HepG2 (cell line): ENCODE data around the gene PC. TPM values are rescaled to one million over a fixed set of nuclear protein-coding genes. Genes with fewer than 3 reads are reported as not detected.
A peak's percentile ranks its signal among the peaks of the same experiment; 100 is the strongest.

ENCODE experiments used
- ATAC-seq: fragments of 200-7000 bp; cut with Tn5 transposase; 3 replicates; pipeline ENCODE4 v1.9.1; 2020; ENCODE audit warnings: mild to moderate bottlenecking, moderate library complexity
- BruUV-seq: library from RNA; stranded (reverse); fragments of 400-500 nt; replicated peaks from 2 replicates; lab custom pipeline; 2021; lab: Mats Ljungman, UMichigan
- CTCF ChIA-PET: fragments of 300-600 bp; formaldehyde crosslinking; extraction: SDS; loops from one replicate; lab custom pipeline; 2021; ENCODE audit warnings: low total read pairs, inconsistent platforms, low intra/inter-chr PET ratio; lab: Yijun Ruan, JAX
- POLR2A ChIA-PET: fragments of 350-600 bp; sonication (Branson Sonifier 250); formaldehyde crosslinking; loops from one replicate; lab custom pipeline; 2020; ENCODE audit warnings: antibody characterized with exemption, inconsistent platforms; lab: Yijun Ruan, JAX
- DNase-seq: peaks from one replicate; pipeline ENCODE4 v3.0.0-alpha.2; 2015; ENCODE audit warnings: low spot score
- FAIRE-seq: peaks from 3 replicates; lab custom pipeline; 2011; peaks lifted over from hg19 to GRCh38; lab: Jason Lieb, UNC
- H2AFZ ChIP-seq: one replicate; pipeline ENCODE4 v1.6.1; 2011; ENCODE audit warnings: low read length, inconsistent platforms
- H3K27ac ChIP-seq: fragments of 300-600 bp; 3 replicates; pipeline ENCODE4 v1.8.0; 2011; ENCODE audit warnings: mixed run types, mild to moderate bottlenecking, mixed read lengths, low read length, inconsistent platforms; ENCODE audit not compliant: insufficient read depth; ENCODE audit errors: extremely low read length
- H3K27me3 ChIP-seq, 2 experiments: fragments of 200-600 bp in 1 of 2; 2 replicates in 1 of 2; 3 replicates in 1 of 2; pipeline versions ENCODE4 v1.6.0 to v1.8.0; 2011; ENCODE audit warnings: low read length in 2 of 2, mild to moderate bottlenecking in 2 of 2, moderate library complexity in 2 of 2, inconsistent platforms in 1 of 2; ENCODE audit not compliant: insufficient read depth in 2 of 2, control insufficient read depth in 1 of 2
- H3K36me3 ChIP-seq, 2 experiments: fragments of 200-600 bp in 1 of 2; replicated peaks in 1 of 2; 2 replicates in 1 of 2; 3 replicates in 1 of 2; pipeline versions ENCODE4 v1.5.1 to v1.8.0; 2011; ENCODE audit warnings: low read length in 2 of 2, inconsistent platforms in 1 of 2; ENCODE audit not compliant: insufficient read depth in 2 of 2, control insufficient read depth in 1 of 2
- H3K4me1 ChIP-seq: 2 replicates; pipeline ENCODE4 v1.5.1; 2012; ENCODE audit warnings: low read length, inconsistent platforms; ENCODE audit not compliant: insufficient read depth
- H3K4me2 ChIP-seq: 2 replicates; pipeline ENCODE4 v1.6.0; 2011; ENCODE audit warnings: low read depth, low read length, inconsistent platforms
- H3K4me3 ChIP-seq, 3 experiments: fragments of 200-600 bp in 1 of 3; sonication (generic), shearing (Covaris generic) in 1 of 3; replicated peaks in 1 of 3; 2 replicates each; pipeline ENCODE4 v1.5.1; 2011 to 2016; ENCODE audit warnings: low read length in 3 of 3, inconsistent platforms in 2 of 3, low read depth in 2 of 3, mild to moderate bottlenecking in 2 of 3, control low read depth in 1 of 3, mixed read lengths in 1 of 3; ENCODE audit not compliant: insufficient read depth in 1 of 3
- H3K79me2 ChIP-seq: one replicate; pipeline ENCODE4 v1.6.1; 2011; ENCODE audit warnings: low read length, inconsistent platforms; ENCODE audit not compliant: insufficient read depth
- H3K9ac ChIP-seq: 2 replicates; pipeline ENCODE4 v1.6.0; 2011; ENCODE audit warnings: mild to moderate bottlenecking, low read depth, low read length, inconsistent platforms; ENCODE audit not compliant: insufficient read depth
- H3K9me3 ChIP-seq: 2 replicates; pipeline ENCODE4 v1.5.1; 2012; ENCODE audit warnings: mild to moderate bottlenecking, low read length
- H4K20me1 ChIP-seq: 2 replicates; pipeline ENCODE4 v1.6.0; 2011; ENCODE audit warnings: inconsistent platforms, mild to moderate bottlenecking, low read length, moderate library complexity; ENCODE audit not compliant: insufficient read depth
- ARNTL ChIP-seq: sonication (generic); formaldehyde crosslinking; IDR thresholded peaks from 2 replicates; pipeline ENCODE4 v1.4.0; 2020; ENCODE audit warnings: mild to moderate bottlenecking, missing genetic modification reagents
- CREB1 ChIP-seq, 2 experiments: fragments of 450-650 bp in 1 of 2; IDR thresholded peaks; 2 replicates each; pipeline ENCODE4 v1.6.1; 2016 to 2017; ENCODE audit warnings: control low read depth in 1 of 2, mild to moderate bottlenecking in 1 of 2, missing compliant biosample characterization in 1 of 2, missing genetic modification characterization in 1 of 2
- GABPB1 ChIP-seq: IDR thresholded peaks from 2 replicates; pipeline ENCODE4 v1.6.1; 2016; ENCODE audit warnings: mild to moderate bottlenecking, missing genetic modification reagents, moderate library complexity, missing compliant biosample characterization
- ISX ChIP-seq: sonication (generic); formaldehyde crosslinking; conservative IDR thresholded peaks from 2 replicates; pipeline ENCODE4 v1.5.0; 2020; ENCODE audit warnings: missing genetic modification reagents
- LBX2 ChIP-seq: sonication (generic); formaldehyde crosslinking; IDR thresholded peaks from 2 replicates; pipeline ENCODE4 v1.5.0; 2020; ENCODE audit warnings: missing genetic modification reagents, mild to moderate bottlenecking, borderline replicate concordance
- POLR2G ChIP-seq: fragments of 200-400 bp; formaldehyde crosslinking; IDR thresholded peaks from 2 replicates; pipeline ENCODE4 v1.6.1; 2018; ENCODE audit warnings: mild to moderate bottlenecking, low read depth, low read length, moderate library complexity
- PRDM10 ChIP-seq: sonication (generic); formaldehyde crosslinking; IDR thresholded peaks from 2 replicates; pipeline ENCODE4 v1.4.0; 2020; ENCODE audit warnings: low read depth, missing genetic modification reagents
- SETDB1 ChIP-seq: sonication (generic); formaldehyde crosslinking; IDR thresholded peaks from 2 replicates; pipeline ENCODE4 v1.5.1; 2020; ENCODE audit warnings: missing genetic modification reagents, mild to moderate bottlenecking, borderline replicate concordance
- STAG1 ChIP-seq: sonication (generic); formaldehyde crosslinking; IDR thresholded peaks from 2 replicates; pipeline ENCODE4 v1.4.0; 2020; ENCODE audit warnings: missing genetic modification reagents
- TCF12 ChIP-seq, 2 experiments: fragments of 450-650 bp in 1 of 2; sonication (generic) in 1 of 2; formaldehyde crosslinking in 1 of 2; IDR thresholded peaks; 2 replicates each; pipeline versions ENCODE4 v1.6.1 to v1.8.0; 2017 to 2022; ENCODE audit warnings: antibody characterized with exemption in 1 of 2, mild to moderate bottlenecking in 1 of 2, missing genetic modification reagents in 1 of 2, moderate library complexity in 1 of 2
- THAP7 ChIP-seq: sonication (generic); formaldehyde crosslinking; IDR thresholded peaks from 2 replicates; pipeline ENCODE4 v1.8.1; 2023; ENCODE audit warnings: mild to moderate bottlenecking, missing genetic modification reagents
- XBP1 ChIP-seq: sonication (generic); formaldehyde crosslinking; IDR thresholded peaks from 2 replicates; pipeline ENCODE4 v1.5.0; 2020; ENCODE audit warnings: missing genetic modification reagents
- ZIK1 ChIP-seq: sonication (generic); formaldehyde crosslinking; IDR thresholded peaks from 2 replicates; pipeline ENCODE4 v1.5.0; 2020; ENCODE audit warnings: mild to moderate bottlenecking, low read depth, missing genetic modification reagents, borderline replicate concordance
- ZNF225 ChIP-seq: sonication (generic); formaldehyde crosslinking; IDR thresholded peaks from 2 replicates; pipeline ENCODE4 v1.4.0; 2020; ENCODE audit warnings: mild to moderate bottlenecking, missing genetic modification reagents
- ZNF354B ChIP-seq: sonication (generic); formaldehyde crosslinking; IDR thresholded peaks from 2 replicates; pipeline ENCODE4 v1.8.0; 2022; ENCODE audit warnings: mild to moderate bottlenecking, missing genetic modification reagents
- ZNF570 ChIP-seq: sonication (generic); formaldehyde crosslinking; IDR thresholded peaks from 2 replicates; pipeline ENCODE4 v1.4.0; 2020; ENCODE audit warnings: mild to moderate bottlenecking, missing genetic modification reagents, borderline replicate concordance
- ZNF841 ChIP-seq: sonication (generic); formaldehyde crosslinking; IDR thresholded peaks from 2 replicates; pipeline ENCODE4 v1.8.1; 2023; ENCODE audit warnings: missing genetic modification reagents, borderline replicate concordance
- WGBS: methylation state at CpG from one replicate; pipeline ENCODE4 v1.1.6; 2017; ENCODE audit warnings: low lambda C conversion rate; 5-methylcytosine and 5-hydroxymethylcytosine counted together
- in situ Hi-C: cut with HindIII; loops from 2 replicates; pipeline ENCODE4 v1.10.0; 2017; ENCODE audit warnings: low pct_unique_long_range_greater_than_20kb; ENCODE audit not compliant: extremely low pct_ligation_motif_present
- intact Hi-C: fragments of 100-400 bp; cut with micrococcal nuclease; formaldehyde crosslinking; loops from one replicate; pipeline ENCODE4 v1.10.0; 2022; ENCODE audit not compliant: unreplicated experiment
- polyA plus RNA-seq, 8 experiments: library from polyadenylated mRNA; depleted of rRNA in 3 of 8; stranded (reverse) in 7 of 8; unstranded in 1 of 8; fragments of >200 nt; fragmentation: Illumina TruSeq in 4 of 8; extraction: Trizol in 4 of 8; gene quantifications; 2 replicates each; pipeline versions ENCODE4 v1.2.1 to v1.2.3, GENCODE V29; 2011 to 2016; ENCODE audit warnings: low read depth in 4 of 8, missing spikeins in 1 of 8, mixed read lengths in 1 of 8; ENCODE audit not compliant: insufficient read depth in 1 of 8
- total RNA-seq, 5 experiments: library from RNA; depleted of rRNA; stranded (reverse); fragments of >200 nt; fragmentation: Illumina TruSeq; extraction: Trizol; gene quantifications; 2 replicates each; pipeline ENCODE4 v1.2.3, GENCODE V29; 2016; ENCODE audit warnings: low read depth in 1 of 5
- TF ChIP-seq, protein P1 (sequence below): sonication (generic); formaldehyde crosslinking; IDR thresholded peaks from 2 replicates; pipeline ENCODE4 v1.5.0; 2020; ENCODE audit warnings: missing genetic modification reagents

Gene PC
- total and polyA plus RNA-seq, 2 of the 13 experiments (the other 11 are each of a cell fraction or from before 2014, with no cell fraction given): 29.0 to 39.0 TPM

- H3K4me1 ChIP-seq: peaks cover 9% of the 10 kb centered on the region
- H3K4me2 ChIP-seq: no peak overlapping the region
- H3K79me2 ChIP-seq: no peaks in the 10 kb centered on the region
- no peak overlapping the region for H3K4me3 ChIP-seq
- FAIRE-seq (peak; percentile 68), DNase-seq (peak; percentile 82), ATAC-seq (peak; percentile 95)
- H3K36me3 ChIP-seq: peaks cover 24 to 65% of the 10 kb centered on the region in 2 experiments; a peak in 4 of 5 replicates
- peaks cover 5% of the 10 kb centered on the region for H4K20me1 ChIP-seq
- H3K27me3 ChIP-seq: no peaks in the 10 kb centered on the region
- H2AFZ ChIP-seq: no peak overlapping the region
- no TSS peak for BruUV-seq
- WGBS: 46% methylated on average over 3 of the region's 27 CpGs
- ChIA-PET POLR2A (no interaction called here), CTCF (interaction anchor here (0.7 to 1.3 kb wide), 4 partner anchors 39 to 174 kb away, joined by 3 to 5 read pairs (median 4); partner anchors contain the start of gene C11orf86)
- intact Hi-C loops (no loop called here), in situ Hi-C loops (no loop called here)
- no peak overlapping the region for H3K9ac ChIP-seq
- H3K27ac ChIP-seq: no peak overlapping the region
- H3K9me3 ChIP-seq: no peaks in the 10 kb centered on the region
- TF ChIP-seq ZIK1: no peak
- no peak for TF ChIP-seq CREB1 (IDR thresholded peaks at IDR 0.05)
- TF ChIP-seq CREB1 (CRISPR knock-in tag; IDR thresholded peaks at IDR 0.05): no peak
- peak; percentile 36; the same call in 1 of the 2 replicates for TF ChIP-seq GABPB1 (CRISPR knock-in tag)
- TF ChIP-seq POLR2G: no peak
- no peak for TF ChIP-seq ZNF841 (CRISPR knock-in tag)
- no peak for TF ChIP-seq ZNF225 (CRISPR knock-in tag)
- TF ChIP-seq ISX (CRISPR knock-in tag): no peak
- peak; percentile 53 for TF ChIP-seq STAG1 (CRISPR knock-in tag)
- TF ChIP-seq, protein P1, sequence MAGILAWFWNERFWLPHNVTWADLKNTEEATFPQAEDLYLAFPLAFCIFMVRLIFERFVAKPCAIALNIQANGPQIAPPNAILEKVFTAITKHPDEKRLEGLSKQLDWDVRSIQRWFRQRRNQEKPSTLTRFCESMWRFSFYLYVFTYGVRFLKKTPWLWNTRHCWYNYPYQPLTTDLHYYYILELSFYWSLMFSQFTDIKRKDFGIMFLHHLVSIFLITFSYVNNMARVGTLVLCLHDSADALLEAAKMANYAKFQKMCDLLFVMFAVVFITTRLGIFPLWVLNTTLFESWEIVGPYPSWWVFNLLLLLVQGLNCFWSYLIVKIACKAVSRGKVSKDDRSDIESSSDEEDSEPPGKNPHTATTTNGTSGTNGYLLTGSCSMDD (CRISPR knock-in tag): no peak
- TF ChIP-seq ZNF570: no peak
- TF ChIP-seq ZNF354B (CRISPR knock-in tag): no peak
- no peak for TF ChIP-seq ARNTL (CRISPR knock-in tag)
- TF ChIP-seq PRDM10 (CRISPR knock-in tag): no peak
- no peak for TF ChIP-seq LBX2 (CRISPR knock-in tag)
- TF ChIP-seq SETDB1 (CRISPR knock-in tag): no peak
- TF ChIP-seq TCF12 (IDR thresholded peaks at IDR 0.05): no peak
- no peak for TF ChIP-seq TCF12 (CRISPR knock-in tag; IDR thresholded peaks at IDR 0.05)
- TF ChIP-seq THAP7 (CRISPR knock-in tag): no peak
- TF ChIP-seq XBP1 (CRISPR knock-in tag): no peak
Observed at GRCh38 chr11:66868726-66869566, 89.2 kb downstream of the PC start.
